ENCODE results near the gene SC5D.

SC5D gene

DNA sequence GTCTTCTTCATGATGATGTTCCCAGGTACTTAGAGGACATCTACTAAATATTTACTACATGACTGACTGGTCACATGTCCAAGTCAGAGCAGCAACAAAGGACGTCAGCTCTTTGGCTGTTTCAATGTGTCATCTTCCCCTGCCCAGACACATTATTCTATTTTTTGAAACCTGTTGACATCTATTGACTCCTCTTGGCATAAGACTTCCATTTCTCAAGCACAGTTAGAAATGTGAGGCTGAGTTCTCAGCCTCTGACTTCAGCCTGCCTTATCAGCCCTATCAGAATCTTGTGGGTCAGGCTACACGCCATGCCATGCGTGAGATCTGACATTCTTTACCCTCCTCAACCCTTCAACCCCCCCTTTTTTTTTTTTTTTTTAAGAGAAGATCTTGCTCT is 63.8 kb downstream of the SC5D start:
- DNase-seq (ENCODE audit: low read depth), result no peak

Data from stimulated activated CD8-positive, alpha-beta memory T cell treated with anti-CD3 and anti-CD28 coated beads, Interleukin-7, amount 100 ng/mL, for 24 hours (primary cell).